Stimulated activated CD8-positive, alpha-beta memory T cell treated with anti-CD3 and anti-CD28 coated beads, Interleukin-15, amount 100 ng/mL, for 1 hour (primary cell): Measurements from ENCODE around the gene PLCB1.
"Not testable (repeated sequence)": the region's sequence is repeated elsewhere in the genome, so short reads cannot be mapped to it uniquely, and the experiment has no call there.

Experiments used
- DNase-seq: peaks from one replicate; pipeline ENCODE4 v3.0.0-alpha.2; 2020; ENCODE audit warnings: low read depth

PLCB1 gene

DNA sequence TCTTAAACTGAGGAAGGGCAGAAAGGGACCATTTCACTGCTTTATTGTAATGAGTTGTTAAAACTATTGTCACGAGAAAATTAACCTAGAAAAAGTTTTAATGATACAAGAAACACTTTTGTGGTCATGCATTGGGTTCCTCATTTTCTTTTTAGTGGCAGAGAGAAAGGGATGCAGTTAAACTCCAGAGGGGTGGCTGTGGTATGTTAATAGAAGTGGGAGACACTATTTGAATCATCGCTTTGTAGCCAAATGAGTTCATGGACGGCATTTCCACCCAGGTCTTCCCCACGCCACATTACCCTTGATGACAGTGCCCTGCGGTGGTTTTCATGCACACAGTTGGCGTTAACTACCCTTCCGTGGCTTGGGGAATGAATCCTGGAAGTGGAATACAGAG lies 235.6 kb downstream of the PLCB1 start:
- DNase-seq: no peak

DNA sequence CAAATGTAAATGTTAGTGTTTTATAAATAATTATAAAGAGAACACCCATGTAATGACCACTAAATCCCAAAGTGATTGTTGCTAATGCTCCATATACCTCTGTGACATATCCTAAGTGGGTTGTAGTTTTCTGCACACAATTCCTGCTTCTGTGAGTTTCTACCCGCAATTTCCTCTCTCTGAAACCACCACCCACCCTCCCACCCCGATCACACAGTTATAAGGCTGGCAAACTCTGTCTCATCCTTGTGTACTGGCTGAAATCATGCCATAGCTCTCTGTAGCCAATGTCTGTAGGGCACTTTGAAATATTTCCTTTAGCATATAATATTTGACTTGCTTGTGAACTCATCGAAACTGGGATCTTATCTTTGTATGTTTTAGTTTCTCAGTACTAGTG lies 236.6 kb downstream of the PLCB1 start:
- DNase-seq: no peak

- no peak for DNase-seq
Observed at GRCh38 chr20:8369311-8369710, 237.2 kb downstream of the PLCB1 start.

GRCh38 chr20:8370774-8371173 lies 238.7 kb downstream of the PLCB1 start:
- DNase-seq: no peak

GRCh38 chr20:8372824-8373380 lies 240.8 kb downstream of the PLCB1 start:
- DNase-seq: no peak

- no peak for DNase-seq
Observed at GRCh38 chr20:8373579-8373978, 241.5 kb downstream of the PLCB1 start.

DNA sequence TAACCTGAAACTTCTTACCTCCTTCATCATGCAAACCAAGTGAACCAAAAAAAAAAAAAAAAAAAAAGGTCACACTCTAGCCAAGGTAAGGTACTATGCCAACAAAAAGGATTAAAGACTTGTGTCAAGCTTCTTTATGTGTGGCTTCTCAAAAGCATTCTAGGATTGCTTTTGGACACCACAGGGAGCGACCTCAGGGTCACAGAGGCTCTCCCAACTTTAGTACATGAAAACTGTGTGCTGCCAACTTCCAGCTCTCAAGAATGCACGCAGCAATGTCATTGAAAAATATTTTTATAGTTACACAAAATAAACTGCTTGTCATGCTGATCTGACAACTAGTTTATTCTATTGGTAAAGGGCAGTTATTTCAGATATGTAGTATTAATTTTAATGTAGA lies 243.8 kb downstream of the PLCB1 start:
- no peak for DNase-seq

DNA sequence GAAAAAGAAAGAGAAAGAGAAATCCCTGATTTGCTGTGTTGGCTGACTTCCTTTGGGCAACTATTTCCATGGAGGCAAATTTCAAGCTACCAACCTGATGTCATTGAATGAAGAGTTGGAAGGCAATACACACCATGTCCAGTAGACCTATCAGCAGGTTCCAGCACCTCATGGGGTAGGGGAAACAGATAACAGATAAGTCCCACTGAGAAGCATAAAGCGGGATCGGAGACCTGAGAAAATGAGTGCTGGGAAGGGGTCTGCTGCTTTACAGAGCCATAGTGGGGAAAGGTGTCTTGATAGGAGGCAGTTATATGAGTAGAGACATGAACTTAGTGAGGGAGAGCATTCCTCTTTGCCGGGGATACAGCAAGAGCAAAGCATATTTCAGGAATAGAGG lies 244.9 kb downstream of the PLCB1 start:
- no peak for DNase-seq

DNA sequence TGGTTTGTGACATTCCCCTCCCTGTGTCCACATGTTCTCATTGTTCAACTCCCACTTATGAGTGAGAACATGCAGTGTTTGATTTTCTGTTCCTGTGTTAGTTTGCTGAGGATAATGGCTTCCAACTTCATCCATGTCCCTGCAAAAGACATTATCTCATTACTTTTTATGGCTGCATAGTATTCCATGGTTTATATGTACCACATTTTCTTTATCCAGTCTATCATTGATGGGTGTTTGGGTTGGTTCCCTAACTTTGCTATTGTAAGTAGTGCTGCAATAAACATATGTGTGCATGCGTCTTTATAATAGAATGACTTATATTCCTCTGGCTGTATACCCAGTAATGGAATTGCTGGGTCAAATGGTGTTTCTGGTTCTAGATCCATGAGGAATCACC lies 247.1 kb downstream of the PLCB1 start:
- DNase-seq: not testable (repeated sequence)

DNA sequence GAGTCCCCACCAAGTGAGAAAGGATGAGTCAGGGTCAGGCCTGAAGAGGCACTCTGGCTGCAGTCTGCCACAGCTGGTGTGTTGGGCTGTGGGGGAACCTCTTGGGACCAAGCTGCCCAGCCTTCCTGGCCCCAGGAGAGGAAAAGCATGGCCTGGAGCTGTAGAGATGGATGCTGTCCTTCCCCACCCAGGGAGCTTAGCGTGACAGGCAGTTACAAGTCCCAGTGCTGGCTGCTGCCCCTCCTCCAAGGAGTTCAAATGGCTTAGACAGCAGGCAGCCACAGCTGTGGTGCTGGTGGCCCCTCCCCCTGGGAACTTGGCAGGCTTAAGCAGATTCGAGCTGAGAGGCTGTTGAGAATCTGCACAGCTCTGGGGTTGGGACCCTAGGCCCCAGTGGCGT lies 253.2 kb downstream of the PLCB1 start:
- DNase-seq: no peak

DNA sequence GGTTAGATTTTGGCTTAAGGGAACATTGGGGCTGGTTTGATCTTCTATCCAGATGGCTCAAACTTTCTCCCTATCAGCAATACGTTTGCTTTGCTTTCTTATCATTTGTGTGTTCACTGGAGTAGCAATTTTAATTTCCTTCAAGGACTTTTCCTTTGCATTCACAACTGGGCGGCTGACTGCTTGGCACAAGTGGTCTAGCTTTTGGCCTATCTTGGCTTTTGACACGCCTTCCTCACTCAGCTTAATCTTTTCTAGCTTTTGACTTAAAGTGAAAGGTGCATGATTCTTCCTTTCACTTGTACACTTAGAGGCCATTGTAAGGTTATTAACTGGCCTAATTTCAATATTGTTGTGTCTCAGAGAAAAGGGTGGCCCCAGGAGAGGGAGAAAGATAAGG lies 254.9 kb downstream of the PLCB1 start:
- DNase-seq: no peak

- no peak for DNase-seq
Observed at GRCh38 chr20:8388141-8388540, 256.1 kb downstream of the PLCB1 start.

GRCh38 chr20:8388707-8389106 lies 256.6 kb downstream of the PLCB1 start:
- no peak for DNase-seq

DNA sequence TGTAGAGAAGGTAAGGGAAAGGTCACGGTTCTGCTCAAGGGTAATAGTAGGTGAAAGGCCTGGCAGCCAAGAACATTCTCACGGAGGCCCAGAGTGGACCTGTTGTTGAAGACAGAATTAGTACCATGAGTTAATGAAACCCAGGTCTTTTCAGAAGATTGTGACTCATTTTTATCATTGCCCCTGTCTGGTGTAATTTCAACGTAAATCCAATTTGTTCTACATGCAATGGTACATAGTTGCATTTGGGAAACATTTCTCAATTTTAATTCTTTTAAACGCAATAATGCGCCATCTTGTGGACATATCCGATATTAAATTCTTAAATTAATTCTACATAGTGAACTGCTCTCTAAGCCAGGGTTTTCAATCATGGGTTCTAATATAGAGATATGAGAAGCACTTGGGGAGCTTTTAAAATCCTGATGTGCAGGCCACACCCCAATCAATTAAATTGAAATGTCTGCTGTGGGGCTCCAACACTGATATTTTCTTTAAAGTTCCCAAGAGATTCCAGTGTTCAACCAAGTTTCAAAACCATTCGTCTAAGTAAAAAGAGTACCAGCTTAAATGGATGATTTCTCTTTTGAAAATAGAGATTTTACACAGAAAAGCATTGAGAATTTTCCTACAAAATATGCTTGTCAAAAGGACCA lies 257.4 kb downstream of the PLCB1 start:
- no peak for DNase-seq

GRCh38 chr20:8390037-8390433 lies 258.0 kb downstream of the PLCB1 start:
- DNase-seq: no peak

DNA sequence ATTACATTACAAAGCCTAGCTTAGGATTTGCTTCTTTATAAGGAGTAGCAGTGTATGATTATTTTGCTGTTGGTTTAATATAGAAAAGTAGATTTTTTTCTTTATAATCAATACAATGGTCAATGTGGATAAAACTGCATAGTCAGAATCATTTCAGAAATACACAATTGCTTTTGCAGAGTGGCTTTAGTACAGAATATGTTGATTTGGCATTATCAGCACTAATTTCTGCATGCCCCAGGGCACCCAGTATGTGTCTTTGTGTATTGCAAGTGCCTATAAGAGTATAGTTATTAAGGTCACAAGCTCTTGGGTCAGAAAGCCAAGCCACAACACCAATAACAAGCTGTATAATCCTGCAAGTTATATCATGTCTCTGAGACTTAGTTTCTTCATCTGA lies 258.4 kb downstream of the PLCB1 start:
- no peak for DNase-seq

- no peak for DNase-seq
Observed at GRCh38 chr20:8393381-8393780, 261.3 kb downstream of the PLCB1 start.

DNA sequence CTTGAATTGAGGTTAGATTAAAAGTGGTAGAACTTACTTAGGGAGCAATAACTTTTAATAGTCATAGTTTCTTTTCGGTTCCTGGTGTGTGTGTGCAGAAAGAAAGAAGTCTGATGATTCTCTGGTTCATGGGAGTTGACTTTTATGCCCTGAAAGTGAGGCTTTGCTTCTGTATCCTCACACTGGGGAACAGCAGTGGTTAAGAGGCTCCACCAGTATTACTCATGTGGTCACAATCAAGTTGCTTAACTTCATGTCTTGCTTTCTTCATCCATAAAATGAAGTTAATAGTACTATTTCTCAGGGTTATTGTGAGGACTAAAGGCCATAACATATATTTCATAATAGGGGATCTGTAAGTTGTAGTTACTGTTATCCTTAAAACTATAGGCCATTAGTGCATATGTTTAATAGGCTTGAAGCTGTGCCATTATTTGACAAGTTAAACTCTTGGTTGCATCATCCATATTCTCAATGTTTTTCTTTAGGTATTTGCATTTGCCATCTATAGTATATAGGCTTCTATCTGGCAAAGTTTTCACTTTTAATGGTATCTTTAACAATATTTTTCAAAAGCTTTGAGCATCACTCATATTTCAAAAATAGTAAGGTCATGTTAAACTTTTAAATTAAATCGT lies 262.4 kb downstream of the PLCB1 start:
- no peak for DNase-seq

- DNase-seq: no peak
Observed at GRCh38 chr20:8395956-8396355, 263.9 kb downstream of the PLCB1 start.

DNA sequence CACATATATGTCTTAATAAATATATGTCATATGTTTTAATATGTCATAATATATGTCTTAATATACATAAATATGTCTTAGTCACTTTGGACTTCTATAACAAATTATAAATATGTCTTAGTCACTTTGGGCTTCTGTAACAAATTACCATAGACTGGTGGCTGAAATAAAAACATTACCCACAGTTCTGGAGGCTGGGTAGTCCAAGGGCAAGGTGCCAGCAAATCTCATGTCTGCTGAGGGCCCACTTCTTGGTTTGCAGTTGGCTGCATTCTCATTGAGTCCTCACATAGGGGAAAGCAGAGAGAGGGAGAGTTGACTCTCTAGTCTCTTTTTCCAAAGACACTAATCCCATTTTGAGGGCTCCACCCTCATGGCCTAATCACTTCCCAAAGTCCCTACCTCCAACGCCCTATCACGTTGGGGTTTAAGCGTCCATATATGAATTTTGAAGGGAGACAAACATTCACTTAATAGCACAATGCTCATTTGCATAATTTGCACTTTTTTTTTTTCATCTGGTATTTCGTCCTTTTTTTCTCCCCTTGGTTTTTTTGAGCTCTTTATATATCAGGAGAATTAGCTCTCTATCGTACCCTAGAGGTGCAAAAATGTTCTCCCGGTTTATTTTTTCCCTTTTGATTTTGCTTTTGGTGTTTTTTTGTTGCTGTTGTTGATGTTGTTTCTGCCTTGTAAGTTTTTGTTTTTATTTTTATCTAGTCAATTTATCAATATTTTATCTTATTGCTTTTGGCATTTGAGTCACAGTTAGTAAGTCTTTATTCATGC lies 266.4 kb downstream of the PLCB1 start:
- DNase-seq: no peak

DNA sequence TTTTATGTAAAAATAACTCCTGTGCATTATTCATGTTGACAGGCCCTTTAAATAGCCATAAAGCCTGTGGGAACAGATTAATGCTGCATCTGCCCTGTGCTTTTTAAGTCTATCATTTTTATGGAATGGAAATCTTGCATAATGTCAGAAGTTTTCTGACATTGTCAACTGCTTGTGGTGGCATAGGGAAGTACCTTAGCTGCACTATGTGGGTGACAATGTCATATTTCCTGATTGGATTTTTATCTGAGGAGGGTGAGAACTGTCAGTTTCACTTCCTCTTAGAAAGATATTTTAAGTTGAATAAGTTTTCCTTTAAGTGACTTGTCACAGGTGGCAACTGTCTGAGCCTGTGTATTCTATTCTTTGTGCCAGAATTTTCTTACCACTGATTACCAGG lies 267.9 kb downstream of the PLCB1 start:
- no peak for DNase-seq

DNA sequence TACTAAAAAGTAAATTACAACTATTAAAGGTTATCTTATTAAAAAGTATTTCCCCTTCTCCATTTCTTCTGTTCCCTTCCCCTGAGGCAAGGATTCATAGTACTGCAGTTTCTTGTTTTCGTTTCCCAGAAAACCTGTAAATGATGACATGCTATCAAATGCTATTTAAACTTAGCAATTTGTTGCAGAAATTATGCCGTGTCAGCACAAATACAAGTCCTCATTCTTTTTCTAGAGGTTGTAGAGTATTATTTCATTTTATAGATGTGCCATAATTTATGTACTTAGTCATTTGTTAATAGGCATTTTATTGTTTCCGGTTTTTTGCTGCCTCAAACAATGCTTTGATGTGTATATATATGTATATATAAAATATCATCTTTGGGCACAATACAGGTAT lies 268.4 kb downstream of the PLCB1 start:
- no peak for DNase-seq

DNA sequence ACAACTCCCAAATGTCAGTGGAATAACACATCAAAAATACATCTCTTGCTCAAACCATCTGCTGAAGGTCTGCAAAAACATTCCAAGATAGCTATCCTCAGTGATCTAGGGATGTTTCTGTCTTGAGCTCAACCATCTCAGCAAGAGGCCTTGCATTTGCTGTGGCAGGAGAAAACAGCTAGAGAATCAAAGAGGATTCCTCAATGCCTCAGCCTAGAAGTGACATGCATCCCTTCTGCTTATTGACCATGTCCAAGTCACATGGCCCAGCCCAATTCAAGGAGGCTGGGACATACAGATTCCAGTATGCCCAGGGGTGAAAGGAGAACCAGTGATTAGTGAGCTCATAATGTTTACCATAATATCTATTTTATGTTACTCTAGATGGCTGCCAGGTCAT lies 269.5 kb downstream of the PLCB1 start:
- no peak for DNase-seq
